ENCODE measurements around the gene C1QTNF8. TPM values are rescaled to one million over a fixed set of nuclear protein-coding genes. Genes with fewer than 3 reads are reported as not detected.
"Not testable (repeated sequence)": the region's sequence is repeated elsewhere in the genome, so short reads cannot be mapped to it uniquely, and the experiment has no call there.

Gene C1QTNF8
- total RNA-seq, 1 donor from 2014 or later, result not detected

DNA sequence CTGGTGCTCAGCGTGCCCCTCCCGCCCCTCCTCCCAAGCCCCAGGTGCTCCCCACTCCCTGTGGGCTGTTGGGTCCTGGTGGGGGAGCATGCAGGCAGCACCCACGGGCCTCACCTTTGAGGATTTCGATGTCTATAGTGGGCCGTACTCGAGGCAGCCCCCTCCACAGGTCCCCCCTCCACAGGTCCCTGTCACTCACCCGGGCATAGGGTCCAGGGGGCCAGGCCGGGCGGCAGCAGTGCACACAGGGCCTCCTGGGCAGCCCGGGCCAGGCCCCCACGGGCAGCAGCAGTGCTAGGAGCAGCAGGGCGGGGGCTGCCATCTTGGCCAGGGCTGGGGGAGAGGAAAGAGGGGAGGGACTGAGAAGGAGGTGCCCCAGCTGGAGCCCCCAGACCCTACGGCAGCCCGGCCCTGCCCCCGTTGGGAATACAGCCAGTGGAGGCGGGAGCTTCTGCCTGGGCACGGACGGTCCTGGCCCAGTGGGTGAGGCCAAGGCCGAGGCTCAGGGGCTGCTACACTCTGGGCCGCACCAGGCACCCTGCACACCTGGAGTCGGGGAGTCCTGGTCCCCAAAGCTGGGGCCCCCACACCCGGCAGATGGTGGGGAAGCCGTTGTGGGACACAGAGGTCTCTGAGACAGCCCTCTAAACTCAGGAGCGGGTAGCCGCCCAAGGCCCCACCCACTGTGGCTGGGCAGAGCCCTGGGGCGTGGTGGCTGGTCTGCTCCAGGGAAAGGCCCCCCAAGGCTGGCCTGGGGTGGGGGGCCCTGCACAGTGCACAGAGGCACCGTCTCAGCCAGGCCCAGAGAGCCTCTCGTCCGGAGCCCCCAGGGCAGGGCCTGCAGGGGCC lies 1.2 kb downstream of the C1QTNF8 start:
- no peak for DNase-seq (ENCODE audit: low read depth in 2 of 2)

DNA sequence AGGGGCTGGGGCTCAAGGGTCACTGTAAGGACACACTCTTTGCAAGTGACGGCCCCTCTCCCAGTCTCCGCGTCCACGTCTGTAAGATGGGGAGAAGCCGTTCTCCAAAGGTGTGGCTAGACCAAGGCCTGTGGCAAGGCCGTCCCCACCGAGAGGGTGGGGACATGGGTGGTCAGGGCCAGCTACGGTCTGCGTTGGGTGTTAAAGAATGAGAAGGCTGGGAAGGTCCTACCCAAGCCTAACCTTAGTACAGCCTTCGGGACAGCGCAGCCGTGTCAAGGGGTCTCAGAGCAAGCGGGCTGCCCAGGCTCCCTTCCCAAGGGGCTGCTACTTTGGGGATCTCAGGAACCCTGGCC lies 1.9 kb downstream of the C1QTNF8 start:
- DNase-seq (ENCODE audit: low read depth in 2 of 2), result no peak

DNA sequence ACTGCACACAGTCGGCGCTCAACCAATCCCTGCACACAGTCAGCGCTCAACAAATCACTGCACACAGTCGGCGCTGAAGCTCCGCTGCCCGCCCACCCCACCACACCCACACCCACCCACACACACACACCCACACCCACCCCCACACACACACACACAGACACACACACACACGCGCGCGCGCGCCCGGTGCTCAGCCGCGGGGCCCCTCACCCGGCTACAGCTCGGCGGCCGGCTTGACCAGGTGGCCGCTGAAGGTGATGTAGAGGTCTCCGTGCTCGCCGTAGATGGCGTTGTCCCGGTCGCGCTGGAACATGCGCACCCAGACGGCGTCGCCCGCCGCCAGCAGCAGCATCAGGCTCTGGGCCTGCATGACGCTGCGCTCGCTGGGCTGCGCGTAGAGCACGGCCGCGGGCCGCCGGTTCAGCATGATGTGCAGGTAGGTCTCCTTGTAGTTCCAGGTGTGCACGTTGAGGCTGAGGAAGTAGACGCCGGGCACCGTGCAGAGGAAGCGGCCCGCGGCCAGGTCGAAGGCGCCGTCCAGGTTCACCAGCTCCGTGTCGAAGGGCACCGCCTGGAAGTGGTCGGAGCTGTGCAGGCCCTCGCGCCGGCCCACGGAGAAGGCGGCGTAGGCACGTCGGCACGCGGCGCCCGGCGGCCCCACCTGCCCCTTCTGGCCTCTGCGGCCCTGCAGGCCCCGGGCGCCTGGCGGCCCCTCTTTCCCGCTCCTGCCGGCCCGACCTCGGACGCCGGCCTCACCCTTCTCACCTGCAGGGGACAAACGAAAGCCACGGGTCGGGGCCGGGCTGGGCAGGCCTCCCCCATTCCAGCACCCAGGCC lies 2.5 kb downstream of the C1QTNF8 start:
- peak in 1 of 2 donors; percentile 33 for DNase-seq (ENCODE audit: low read depth in 2 of 2)

DNA sequence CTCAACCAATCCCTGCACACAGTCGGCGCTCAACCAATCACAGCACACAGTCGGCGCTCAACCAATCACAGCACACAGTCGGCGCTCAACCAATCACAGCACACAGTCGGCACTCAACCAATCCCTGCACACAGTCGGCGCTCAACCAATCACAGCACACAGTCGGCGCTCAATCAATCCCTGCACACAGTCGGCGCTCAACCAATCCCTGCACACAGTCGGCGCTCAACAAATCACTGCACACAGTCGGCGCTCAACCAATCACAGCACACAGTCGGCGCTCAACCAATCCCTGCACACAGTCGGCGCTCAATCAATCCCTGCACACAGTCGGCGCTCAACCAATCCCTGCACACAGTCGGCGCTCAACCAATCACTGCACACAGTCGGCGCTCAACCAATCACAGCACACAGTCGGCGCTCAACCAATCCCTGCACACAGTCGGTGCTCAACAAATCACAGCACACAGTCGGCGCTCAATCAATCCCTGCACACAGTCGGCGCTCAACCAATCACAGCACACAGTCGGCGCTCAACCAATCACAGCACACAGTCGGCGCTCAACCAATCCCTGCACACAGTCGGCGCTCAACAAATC lies 3.3 kb downstream of the C1QTNF8 start:
- not testable (repeated sequence) for DNase-seq (ENCODE audit: low read depth in 2 of 2)

DNA sequence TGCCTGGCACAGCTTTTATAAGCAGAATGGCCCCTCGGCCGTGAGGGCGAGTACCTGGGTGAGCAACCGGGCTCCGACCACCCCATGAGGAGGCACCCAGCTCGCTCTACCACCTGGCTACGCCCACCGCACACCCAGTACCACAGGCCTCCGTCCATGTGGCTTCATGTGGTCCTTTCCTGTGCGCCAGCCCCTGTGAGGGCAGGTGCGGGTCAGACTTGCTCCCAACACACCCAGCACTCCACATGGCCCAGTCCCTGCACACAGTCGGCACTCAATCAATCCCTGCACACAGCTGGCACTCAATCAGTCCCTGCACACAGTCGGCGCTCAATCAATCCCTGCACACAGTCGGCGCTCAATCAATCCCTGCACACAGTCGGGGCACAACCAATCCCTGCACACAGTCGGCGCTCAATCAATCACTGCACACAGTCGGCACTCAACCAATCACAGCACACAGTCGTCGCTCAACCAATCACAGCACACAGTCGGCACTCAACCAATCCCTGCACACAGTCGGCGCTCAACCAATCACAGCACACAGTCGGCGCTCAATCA lies 4.0 kb downstream of the C1QTNF8 start:
- DNase-seq (ENCODE audit: low read depth in 2 of 2), result no peak

DNA sequence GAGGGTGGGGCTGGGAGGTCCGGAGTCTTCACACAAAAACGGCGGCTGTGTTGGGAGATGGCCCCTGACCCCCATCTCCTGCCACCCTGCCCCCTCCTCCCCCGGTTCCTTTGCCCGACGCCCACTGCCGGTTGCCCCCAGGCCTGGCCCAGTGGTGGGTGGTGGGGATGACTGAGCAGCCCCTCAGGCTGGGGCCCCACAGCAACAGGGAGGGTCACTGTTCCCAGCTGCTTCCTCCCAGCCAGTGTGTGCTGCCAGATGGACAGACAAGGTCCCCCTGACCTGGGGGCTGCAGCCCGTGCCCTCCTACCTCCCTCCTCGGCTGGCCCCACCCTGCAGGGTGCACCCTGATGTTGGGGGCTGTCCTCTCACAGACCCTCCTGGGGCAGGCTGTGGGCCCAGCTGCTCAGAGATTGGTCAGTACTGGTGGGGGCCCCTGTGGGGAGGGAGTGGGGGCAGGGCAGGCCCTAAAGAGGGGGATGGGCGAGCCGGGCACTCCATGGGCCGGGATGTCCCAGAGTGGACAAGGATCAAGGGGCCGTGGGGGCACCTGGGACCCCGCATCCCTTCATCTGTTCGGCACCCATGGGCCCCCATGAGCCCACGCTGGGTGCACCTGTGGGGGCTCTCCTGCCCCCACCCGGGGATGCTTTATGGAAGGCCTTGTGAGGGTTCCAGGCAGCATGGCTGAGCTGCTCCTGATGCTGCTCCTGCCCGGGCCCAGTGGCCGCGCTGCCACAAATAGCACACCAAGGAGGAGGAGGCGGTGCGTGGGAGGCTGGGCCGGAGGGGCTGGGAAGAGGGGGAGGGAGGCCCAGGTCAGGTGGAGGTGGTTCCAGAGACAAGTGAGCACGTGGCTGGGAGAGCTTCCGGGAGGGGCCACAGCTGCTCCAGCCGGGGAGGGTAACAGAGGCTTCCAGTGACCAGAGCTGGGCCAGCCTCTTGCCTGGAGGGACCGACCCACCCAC lies 5.1 kb downstream of the C1QTNF8 start:
- DNase-seq (ENCODE audit: low read depth in 2 of 2), result no peak

DNA sequence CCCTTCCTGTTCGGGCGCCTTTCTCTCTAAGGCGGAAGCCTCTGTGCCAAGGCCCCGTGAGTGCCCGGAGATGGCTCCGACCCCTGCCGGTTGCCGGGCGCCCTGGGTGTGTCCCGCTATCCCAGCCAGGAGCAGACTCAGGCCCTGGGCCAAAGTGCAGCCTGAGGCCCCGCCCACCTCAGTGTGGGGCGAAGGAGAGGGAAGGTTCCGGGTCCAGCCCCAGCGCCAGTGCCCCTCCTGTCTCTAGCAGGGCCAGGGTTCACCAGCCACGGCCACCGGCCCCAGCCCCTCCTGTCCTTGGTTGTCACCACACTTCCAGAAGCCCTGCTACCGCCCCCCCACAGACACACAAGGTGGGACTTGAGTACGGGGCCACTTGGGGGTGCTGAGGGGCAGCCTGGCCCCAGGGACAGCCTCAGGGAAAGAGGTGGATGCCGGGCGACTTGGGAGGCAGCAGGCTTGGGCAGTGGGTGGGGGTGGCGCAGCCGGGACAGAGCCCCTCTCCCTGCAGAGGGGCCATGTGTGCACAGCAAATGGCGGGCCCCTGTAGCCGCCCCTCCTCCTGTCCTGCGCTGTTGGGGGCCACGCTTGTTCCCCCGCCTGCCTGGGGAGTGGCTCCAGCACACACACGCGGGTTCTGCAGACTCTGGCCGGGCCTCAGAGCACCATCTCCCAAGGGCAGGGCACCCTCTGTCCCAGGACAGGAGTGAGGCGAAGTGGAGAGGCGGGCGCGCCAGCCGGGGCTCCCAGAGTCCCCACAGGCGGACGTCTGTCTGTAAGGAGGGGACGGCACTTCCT lies 6.0 kb downstream of the C1QTNF8 start:
- no peak for DNase-seq (ENCODE audit: low read depth in 2 of 2)

DNA sequence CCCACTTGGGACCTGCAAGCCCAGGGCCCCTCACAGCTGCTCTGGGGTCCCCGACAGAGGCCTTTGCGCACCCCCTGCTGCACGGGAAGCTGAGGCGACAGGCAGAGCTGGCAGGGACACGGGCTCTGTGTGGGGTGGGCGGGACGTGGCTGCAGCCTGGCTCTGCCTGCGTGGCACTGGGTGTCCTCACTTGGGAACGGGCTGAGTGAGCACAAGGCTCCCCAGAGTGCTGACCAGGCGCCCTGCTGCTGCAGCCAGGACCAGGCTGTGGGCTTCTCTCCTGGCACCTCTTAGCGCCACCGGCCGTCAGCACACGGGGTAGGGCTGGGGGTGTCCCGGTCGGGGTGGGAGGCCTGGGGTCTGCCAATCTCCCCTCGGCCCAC lies 6.6 kb downstream of the C1QTNF8 start:
- no peak for DNase-seq (ENCODE audit: low read depth in 2 of 2)

DNA sequence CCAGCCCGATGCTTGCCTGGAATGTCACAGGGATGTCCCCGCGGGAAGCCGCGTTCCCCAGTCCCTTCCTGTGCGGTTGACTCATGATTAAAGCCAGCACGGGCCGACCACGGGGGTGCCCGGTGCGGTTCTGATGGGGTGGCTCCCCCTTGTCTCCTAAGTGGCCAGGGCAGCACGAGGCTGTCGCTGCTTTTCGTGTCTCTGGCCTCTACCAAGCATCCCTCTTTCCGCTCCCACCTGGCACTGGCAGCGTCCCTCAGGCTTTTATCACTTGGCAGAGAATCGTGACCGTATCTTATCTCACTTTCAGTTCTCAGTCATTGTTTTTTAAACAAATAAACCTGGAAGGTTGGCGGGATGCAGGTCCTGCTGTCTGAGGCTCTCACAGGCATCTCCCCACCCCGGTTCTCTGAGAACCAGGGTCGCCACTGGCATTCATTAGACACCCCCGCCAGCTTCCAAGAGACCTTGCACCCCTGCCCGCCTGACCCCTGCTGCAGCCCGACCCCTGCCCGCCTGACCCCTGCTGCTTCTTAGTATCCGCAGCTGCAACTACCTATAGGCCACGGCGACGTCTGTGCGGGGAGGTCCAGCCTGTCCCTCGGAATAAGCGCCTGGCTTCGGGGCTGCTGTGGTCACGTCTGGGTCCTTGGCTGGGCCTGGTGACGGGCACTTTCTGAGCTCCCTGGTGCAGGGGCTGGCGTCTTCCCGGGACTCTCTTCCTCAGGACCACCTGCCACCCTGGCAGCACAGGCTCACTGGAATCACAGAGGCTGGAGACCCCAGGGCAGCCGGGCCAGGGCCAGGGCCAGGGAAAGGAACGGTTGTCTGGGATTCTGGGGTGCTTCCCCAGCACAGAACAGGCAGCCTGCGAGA lies 7.5 kb downstream of the C1QTNF8 start:
- DNase-seq (ENCODE audit: low read depth in 2 of 2), result peak in 1 of 2 donors; percentile 59

DNA sequence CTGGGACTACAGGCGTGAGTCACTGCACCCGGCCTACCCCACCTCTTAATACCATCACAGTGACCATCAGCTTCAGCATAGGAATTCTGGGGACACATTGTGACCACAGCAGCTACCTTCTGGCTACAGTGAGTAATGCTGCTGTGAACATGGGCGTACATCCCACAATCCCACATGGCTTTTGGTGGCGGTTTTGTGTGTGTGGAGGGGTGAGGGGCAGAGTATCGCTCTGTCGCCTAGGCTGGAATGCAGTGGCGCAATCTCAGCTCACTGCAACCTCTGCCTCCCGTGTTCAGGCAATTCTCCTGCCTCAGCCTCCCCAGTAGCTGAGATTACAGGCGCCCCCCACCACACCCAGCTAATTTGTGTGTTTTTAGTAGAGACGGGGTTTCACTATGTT lies 9.6 kb downstream of the C1QTNF8 start:
- DNase-seq (ENCODE audit: low read depth in 2 of 2), result not testable (repeated sequence)

DNA sequence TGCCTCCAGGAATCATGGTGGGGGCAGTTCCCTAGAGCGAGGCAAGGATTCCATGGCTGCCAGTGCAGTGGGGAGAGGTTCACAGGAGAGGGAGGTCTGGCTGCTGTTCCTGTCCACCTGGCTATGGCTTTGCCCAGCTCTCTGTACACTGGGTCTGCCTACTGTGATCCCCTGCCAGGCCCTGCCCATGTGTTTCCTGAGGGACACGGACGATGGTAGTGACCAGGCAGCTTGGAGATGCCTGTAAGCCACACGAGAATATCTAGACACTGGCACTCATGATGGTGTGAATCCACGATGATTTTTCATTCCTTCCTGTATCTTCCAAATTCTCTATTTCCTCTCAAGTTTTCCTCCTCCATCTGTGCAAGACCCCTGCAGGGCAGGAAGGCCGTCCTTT lies 11.1 kb downstream of the C1QTNF8 start:
- DNase-seq (ENCODE audit: low read depth in 2 of 2), result no peak

DNA sequence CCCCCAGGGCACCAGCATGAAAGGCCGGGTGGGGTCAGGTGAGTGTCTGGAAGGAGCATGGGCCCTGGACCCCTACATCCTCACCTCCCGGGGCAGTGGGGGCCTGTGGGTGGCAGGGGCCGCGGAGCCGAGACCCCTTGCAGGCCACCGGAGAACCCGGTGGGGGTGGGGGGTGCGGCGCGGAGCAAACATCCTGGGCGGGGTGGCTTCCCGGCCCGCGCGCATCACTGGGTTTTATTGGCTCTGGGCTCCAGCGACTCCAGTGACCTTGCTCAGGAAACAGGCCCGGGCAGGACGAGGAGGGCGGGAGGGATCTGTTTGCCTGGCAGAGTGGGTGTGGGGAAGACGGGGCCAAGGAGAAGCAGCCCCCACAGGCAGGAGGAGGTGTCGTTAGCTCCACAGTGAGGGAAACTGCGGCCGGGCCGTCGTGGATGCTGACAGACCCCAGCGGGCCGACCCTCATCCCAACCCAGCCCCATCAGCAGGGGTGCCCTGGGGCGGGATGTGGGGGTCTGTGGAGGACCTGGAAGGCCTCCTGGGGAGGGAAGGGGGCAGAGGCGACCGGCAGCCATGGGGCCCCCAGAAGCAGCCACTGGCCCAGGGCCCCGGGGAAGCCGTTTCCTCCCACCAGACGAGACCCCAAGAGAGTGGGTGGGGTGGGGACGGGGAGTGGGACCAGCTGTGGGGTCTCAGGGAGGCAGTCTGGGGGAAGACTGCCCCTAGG lies 12.9 kb downstream of the C1QTNF8 start:
- no peak for DNase-seq (ENCODE audit: low read depth in 2 of 2)

DNA sequence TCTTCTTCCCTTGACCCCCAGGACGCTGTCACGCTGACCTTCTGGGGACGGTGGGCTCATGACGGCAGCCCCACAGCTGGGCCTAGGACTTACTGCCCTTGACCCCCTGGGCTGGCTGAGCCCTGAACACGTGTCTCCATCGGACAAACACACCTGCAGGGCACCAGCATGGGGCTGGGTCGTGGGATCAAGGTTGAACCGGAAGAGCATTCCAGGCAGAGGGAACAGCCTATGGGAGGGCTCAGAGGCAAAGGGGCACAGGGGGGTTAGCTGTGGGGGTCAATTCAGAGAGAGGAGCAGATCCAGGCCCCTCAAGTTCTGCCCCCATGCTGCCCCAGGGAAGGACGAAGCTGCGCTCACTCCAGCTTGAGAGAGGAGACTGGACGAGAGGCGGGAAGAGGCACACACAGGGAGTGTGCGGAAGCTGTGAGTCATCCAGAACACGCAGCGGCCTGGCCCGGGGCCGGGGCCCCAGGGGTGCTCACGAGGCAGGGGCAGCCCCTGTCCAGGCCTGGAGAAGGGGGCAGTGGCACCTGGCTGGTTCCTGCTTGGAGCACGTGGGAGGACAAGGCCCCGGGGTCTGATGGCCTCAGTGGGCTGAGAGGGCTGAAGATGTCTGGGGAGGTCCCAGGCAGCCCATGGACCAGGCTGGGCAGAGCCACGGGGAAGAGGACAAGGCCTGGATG lies 13.6 kb downstream of the C1QTNF8 start:
- DNase-seq (ENCODE audit: low read depth in 2 of 2), result peak; percentile 63 to 84

DNA sequence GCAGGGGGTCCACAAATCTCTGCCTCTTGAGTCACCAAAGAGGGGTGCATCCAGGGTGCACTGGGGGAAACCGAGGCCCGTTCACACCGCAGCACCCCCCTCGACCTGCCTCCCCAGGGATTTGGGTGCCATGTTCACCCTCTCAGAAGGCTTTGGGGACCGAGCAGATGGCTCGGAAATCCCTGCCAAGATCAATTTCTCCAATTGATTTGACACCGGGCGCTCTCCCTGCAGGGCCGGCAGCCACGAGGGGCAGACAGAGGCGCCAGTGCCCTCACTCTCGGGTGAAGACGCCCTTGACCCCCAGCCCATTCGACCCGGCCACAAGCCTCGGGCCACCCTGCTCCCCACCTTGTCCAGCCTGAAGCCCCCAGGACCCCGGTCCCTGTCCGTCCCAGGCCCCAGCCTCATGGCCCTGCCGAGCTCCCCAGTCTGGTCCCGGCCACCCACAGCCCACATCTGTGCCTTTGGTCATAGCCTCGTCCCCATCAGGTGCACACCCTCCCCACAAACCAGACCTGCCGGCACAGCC lies 14.2 kb downstream of the C1QTNF8 start:
- no peak for DNase-seq (ENCODE audit: low read depth in 2 of 2)

DNA sequence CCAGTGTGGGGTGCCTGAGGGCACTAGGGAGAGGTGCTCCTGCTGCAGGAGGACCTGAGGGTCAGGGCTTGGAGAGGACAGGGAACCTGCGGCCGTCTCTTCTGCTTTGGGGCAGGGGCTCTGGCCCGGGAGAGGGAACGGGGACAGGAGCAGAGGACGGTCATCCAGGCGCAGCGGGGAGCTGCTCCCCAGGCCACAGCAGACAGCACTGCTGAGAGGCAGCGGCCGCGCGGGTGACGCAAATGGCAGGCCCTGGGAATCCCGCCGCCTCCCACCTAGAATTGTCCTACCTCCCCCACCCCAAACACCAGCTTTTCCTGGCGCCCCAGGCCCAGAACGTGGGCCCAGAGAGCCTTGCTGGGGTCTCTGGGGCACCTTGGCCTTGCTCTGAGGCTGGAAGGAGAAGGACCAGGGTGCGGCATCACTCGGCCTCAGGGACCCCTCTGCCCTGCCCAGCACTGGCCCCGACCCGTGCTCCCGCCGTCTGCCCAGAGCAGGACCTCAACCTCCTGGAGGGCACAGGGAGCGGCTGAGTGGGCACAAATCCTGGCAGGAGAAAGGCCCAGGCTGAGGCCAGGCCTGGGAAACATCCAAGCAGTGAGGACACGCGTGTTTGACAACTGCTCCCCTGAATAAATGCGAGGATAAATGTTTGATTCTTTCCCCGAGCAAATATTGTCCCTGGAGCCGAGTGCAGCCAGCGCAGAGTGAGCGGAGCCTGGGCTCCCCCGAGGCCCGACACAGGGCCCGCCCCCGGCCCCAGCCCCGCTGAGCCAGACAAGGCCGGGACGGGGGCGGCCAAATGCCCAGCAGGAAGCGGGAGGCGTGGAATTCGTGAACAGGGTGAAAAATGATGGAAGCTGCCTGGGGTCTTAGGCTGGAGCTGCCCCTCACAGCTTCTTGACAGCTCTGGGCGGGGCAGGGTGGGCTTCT lies 15.0 kb downstream of the C1QTNF8 start:
- peak in 1 of 2 donors; percentile 45 for DNase-seq (ENCODE audit: low read depth in 2 of 2)

DNA sequence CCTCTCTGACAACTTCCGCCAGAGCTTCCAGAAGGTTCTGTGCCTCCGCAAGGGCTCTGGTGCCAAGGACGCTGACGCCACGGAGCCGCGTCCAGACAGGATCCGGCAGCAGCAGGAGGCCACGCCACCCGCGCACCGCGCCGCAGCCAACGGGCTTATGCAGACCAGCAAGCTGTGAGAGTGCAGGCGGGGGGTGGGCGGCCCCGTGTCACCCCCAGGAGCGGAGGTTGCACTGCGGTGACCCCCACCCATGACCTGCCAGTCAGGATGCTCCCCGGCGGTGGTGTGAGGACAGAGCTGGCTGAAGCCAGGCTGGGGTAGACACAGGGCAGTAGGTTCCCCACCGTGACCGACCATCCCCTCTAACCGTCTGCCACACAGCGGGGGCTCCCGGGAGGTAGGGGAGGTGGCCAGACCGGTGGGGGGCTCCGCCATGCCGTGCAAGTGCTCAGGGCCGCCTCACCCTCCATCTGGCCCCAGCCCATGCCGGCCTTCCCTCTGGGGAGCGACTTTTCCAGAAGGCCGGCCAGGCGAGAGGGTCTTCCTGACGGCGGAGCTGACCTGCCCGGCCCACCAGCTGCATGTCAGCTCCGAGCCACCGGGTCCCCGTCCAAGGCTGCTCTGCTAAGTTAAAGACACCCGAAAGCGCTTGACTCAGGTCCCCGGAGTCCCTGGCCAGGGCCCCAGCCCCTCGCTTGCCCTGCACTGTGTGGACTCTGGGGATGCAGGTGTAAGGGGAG lies 16.1 kb downstream of the C1QTNF8 start:
- no peak for DNase-seq (ENCODE audit: low read depth in 2 of 2)
